Activated CD8-positive, alpha-beta T cell treated with anti-CD3 and anti-CD28 coated beads for 36 hours (primary cell): Measurements from ENCODE around the gene SIAH1. TPM values are rescaled to one million over a fixed set of nuclear protein-coding genes. Genes with fewer than 3 reads are reported as not detected.

ENCODE experiments used
- ATAC-seq: fragments of 200-7000 bp; cut with Tn5 transposase; one replicate; pipeline ENCODE4 v1.10.0; 2021; ENCODE audit warnings: mild to moderate bottlenecking, moderate library complexity
- CTCF ChIA-PET: fragments of 350-600 bp; sonication (Branson Sonifier 250); formaldehyde crosslinking; loops from one replicate; lab custom pipeline; 2021; ENCODE audit warnings: antibody characterized with exemption; lab: Charles Lee
- POLR2A ChIA-PET: fragments of 350-600 bp; sonication (Branson Sonifier 250); formaldehyde crosslinking; loops from one replicate; lab custom pipeline; 2021; ENCODE audit warnings: antibody characterized with exemption; lab: Charles Lee
- DNase-seq: peaks from one replicate; pipeline ENCODE4 v3.0.0-alpha.2; 2020
- H3K27ac Mint-ChIP-seq: one replicate; pipeline ENCODE4 v1.8.0; 2021; ENCODE audit warnings: mild to moderate bottlenecking, mixed read lengths
- H3K27me3 Mint-ChIP-seq: one replicate; pipeline ENCODE4 v1.8.0; 2021; ENCODE audit warnings: mixed read lengths
- H3K36me3 Mint-ChIP-seq: one replicate; pipeline ENCODE4 v1.8.0; 2021; ENCODE audit warnings: low read depth, mixed read lengths
- H3K4me1 Mint-ChIP-seq: one replicate; pipeline ENCODE4 v1.8.0; 2021; ENCODE audit warnings: low read depth, mixed read lengths
- H3K4me3 Mint-ChIP-seq: one replicate; pipeline ENCODE4 v1.8.0; 2021; ENCODE audit warnings: mild to moderate bottlenecking, moderate library complexity, mixed read lengths
- H3K9me3 Mint-ChIP-seq: one replicate; pipeline ENCODE4 v1.8.0; 2021; ENCODE audit warnings: mixed read lengths
- intact Hi-C: fragments of 100-400 bp; cut with micrococcal nuclease; formaldehyde crosslinking; loops from one replicate; pipeline ENCODE4 v1.10.0; 2022
- total RNA-seq, 2 experiments: library from RNA; stranded (reverse); gene quantifications; one replicate each; pipeline ENCODE4 v1.2.3, GENCODE V29; 2021
- TF ChIP-seq, protein P1 (sequence below): fragments of 200-600 bp; IDR thresholded peaks from one replicate; pipeline ENCODE4 v1.8.0; 2022; ENCODE audit warnings: antibody characterized with exemption, mild to moderate bottlenecking

SIAH1 gene
- total RNA-seq, 2 experiments from 2014 or later = 13.3 to 14.3 TPM

DNA sequence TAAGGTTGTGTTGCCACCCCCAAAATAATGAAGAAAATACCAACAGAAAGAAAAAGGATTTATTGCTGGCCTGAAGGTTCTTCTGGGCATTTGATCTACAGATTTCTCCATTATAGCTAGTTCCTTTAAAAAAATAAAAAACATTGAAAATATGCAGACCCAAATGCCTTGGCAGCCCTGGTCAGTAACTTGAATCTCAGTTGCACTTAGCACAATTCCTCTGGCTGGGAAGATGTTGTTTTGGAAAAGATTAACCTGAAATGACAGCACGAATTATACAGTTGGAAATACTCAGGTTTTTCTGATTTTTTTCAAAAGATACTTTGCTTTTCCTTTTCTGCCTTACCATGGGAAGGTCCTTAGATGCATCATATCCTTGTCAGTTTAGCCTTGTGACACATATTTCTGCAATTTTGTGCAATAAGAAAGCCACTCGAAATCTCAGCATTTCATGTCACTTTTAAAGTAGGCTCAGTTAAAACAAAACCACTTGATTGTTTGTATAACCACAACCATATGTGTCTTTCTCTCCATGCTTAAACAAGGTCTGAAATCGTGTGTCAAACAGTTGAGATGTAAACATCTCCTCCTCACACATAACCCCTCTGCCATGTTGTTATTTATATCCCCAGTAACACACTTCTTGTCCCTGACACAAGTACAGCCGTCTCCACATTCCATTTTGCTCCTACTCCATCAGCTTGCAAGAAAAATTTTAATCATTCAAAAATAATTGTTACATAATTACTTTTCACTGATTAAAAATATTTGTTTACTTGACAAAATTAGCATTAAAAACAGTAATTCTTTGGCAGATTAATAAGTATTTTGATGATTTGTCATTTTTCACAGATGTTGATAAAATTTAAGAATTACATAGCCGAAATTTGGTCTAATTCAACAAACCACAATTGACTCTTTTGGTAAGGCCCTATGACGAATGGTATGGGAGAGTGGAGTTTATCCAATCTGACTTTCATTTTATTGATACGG is 61.1 kb downstream of the SIAH1 start:
- no peaks in the 10 kb centered on the region for H3K9me3 Mint-ChIP-seq
- ChIA-PET CTCF (no interaction called here), POLR2A (no interaction called here)
- ATAC-seq = no peak
- DNase-seq = no peak
- intact Hi-C loops = no loop called here
- peaks cover 21% of the 10 kb centered on the region for H3K36me3 Mint-ChIP-seq
- no peak overlapping the region for H3K27ac Mint-ChIP-seq
- H3K4me3 Mint-ChIP-seq = no peak overlapping the region
- H3K4me1 Mint-ChIP-seq = peaks cover 24% of the 10 kb centered on the region
- H3K27me3 Mint-ChIP-seq = no peaks in the 10 kb centered on the region
- TF ChIP-seq, protein P1, sequence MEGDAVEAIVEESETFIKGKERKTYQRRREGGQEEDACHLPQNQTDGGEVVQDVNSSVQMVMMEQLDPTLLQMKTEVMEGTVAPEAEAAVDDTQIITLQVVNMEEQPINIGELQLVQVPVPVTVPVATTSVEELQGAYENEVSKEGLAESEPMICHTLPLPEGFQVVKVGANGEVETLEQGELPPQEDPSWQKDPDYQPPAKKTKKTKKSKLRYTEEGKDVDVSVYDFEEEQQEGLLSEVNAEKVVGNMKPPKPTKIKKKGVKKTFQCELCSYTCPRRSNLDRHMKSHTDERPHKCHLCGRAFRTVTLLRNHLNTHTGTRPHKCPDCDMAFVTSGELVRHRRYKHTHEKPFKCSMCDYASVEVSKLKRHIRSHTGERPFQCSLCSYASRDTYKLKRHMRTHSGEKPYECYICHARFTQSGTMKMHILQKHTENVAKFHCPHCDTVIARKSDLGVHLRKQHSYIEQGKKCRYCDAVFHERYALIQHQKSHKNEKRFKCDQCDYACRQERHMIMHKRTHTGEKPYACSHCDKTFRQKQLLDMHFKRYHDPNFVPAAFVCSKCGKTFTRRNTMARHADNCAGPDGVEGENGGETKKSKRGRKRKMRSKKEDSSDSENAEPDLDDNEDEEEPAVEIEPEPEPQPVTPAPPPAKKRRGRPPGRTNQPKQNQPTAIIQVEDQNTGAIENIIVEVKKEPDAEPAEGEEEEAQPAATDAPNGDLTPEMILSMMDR = no peak

DNA sequence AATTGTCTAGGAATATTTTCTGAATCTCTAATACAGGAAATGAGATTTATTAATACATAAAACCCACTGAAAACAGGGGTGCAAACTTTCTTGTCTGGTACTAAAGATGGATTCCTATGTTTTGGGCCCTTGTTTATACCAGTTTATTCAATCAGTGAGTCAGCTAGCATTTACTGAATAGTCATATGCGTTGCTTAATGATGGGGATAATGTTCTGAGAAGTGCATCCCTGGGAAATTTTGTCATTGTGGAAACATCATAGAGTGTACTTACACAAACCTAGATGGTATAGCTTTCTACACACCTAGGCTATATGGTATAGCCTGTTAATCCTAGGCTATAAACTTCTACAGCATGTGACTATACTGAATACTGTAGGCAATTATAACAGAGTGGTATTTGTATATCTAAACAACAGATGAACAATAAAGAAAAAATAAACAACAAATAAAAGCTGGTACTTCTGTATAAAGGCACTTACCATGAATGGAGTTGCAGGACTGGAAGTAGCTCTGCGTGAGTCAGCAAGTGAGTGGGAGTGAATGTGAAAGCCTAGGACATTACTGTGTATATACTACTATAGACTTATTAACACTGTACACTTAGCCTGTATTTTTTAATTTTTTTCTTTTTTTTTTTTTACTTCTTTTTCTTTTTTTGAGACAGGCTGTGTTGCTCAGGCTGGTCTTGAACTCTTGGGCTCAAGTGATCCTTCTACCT is 63.7 kb downstream of the SIAH1 start:
- ATAC-seq (peak; percentile 61), DNase-seq (peak; percentile 64)
- intact Hi-C loops = no loop called here
- Mint-ChIP-seq H3K27ac (no peak overlapping the region), H3K9me3 (no peaks in the 10 kb centered on the region), H3K27me3 (no peaks in the 10 kb centered on the region), H3K4me3 (no peak overlapping the region), H3K4me1 (peaks cover 46% of the 10 kb centered on the region), H3K36me3 (peaks cover 24% of the 10 kb centered on the region)
- TF ChIP-seq, protein P1 = no peak
- ChIA-PET POLR2A (interaction anchor here (1.1 kb wide), 2 partner anchors 11 to 45 kb away, joined by 3 read pairs; no protein-coding TSS in a partner anchor), CTCF (interaction anchor here (0.8 to 2.9 kb wide), 4 partner anchors 24 to 309 kb away, joined by 3 to 10 read pairs (median 4); no protein-coding TSS in a partner anchor)

DNA sequence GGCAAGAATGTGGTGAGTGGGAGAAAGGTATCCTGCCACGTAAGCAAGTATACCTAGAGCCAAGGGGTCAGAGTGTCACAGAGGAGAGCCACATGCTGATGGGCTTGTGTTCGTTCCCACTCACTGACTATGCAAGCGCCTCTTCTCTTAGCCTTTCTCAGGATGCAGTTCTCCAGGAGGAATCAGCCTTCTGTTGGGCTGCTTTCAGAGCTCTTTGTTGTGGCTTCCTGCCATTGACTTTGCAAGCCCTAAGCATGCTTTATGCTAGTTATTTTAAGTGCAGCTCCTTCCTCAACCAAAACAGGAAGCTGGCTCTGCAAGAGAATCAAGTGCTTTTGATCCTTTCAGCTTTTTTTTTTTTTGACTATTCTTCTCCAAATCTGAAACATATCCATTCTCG is 66.6 kb downstream of the SIAH1 start:
- Mint-ChIP-seq H3K4me1 (peaks cover 49% of the 10 kb centered on the region), H3K36me3 (peaks cover 30% of the 10 kb centered on the region), H3K27me3 (no peaks in the 10 kb centered on the region), H3K27ac (peak overlapping the region; percentile 76), H3K9me3 (no peaks in the 10 kb centered on the region), H3K4me3 (no peak overlapping the region)
- peak; percentile 61 for ATAC-seq
- POLR2A ChIA-PET = interaction anchor here (0.6 to 0.7 kb wide), 2 partner anchors 18 to 197 kb away, joined by 3 to 4 read pairs; no protein-coding TSS in a partner anchor
- TF ChIP-seq, protein P1 = no peak
- DNase-seq = peak; percentile 27
- CTCF ChIA-PET = interaction anchor here (1.2 kb wide), 1 partner anchor 43 kb away, joined by 3 read pairs; no protein-coding TSS in a partner anchor
- intact Hi-C loops = no loop called here

DNA sequence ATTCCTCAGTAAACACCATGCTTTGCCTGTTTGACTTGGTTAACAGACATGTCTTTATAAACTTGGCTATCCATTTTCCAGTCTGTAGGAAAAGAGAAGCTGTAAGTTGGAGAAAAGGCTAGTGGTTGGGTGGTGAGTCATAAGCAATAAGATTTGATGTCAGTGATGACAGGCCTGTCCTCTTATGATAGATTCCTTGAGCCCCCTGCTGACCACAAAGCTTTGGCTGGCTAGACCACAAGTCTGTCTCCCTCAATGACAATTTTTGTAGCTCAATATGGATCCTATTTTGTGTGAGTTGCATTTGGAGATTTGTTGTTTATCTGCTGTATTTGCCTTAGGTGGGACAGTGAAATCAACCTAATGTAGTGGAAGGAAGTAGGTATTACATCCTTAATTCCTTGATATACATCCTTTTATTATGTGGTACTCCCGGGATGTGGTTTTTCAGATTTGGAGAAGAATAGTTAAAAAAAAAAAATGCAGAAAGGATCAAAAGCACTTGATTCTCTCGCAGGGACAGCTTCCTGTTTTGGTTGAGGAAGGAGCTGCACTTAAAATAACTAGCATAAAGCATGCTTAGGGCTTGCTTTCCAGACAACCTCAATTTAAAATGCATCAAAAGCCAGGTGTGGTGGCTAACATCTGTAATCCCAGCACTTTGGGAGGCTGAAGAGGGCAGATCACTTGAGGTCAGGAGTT is 67.4 kb downstream of the SIAH1 start:
- peaks cover 7% of the 10 kb centered on the region for H3K9me3 Mint-ChIP-seq
- ATAC-seq (peak; percentile 43), DNase-seq (peak; percentile 58)
- H3K36me3 Mint-ChIP-seq = peaks cover 37% of the 10 kb centered on the region
- no peaks in the 10 kb centered on the region for H3K27me3 Mint-ChIP-seq
- intact Hi-C loops = no loop called here
- no peak overlapping the region for H3K4me3 Mint-ChIP-seq
- CTCF ChIA-PET = interaction anchor here (0.8 to 1.2 kb wide), 3 partner anchors 15 to 312 kb away, joined by 3 to 4 read pairs (median 3); no protein-coding TSS in a partner anchor
- POLR2A ChIA-PET = interaction anchor here (1.1 kb wide), 1 partner anchor 17 kb away, joined by 3 read pairs; no protein-coding TSS in a partner anchor
- H3K27ac Mint-ChIP-seq = peak overlapping the region; percentile 35
- H3K4me1 Mint-ChIP-seq = peaks cover 46% of the 10 kb centered on the region
- TF ChIP-seq, protein P1 = no peak
